Naive thymus-derived CD4-positive, alpha-beta T cell (primary cell): ENCODE measurements around the gene ARHGEF40. TPM values are rescaled to one million over a fixed set of nuclear protein-coding genes. Genes with fewer than 3 reads are reported as not detected.
A peak's percentile ranks its signal among the peaks of the same experiment; 100 is the strongest.

Source experiments
- ATAC-seq: fragments of 150-1000 bp; cut with Tn5 transposase; 2 replicates; pipeline ENCODE4 v1.10.0; 2021; ENCODE audit warnings: mild to moderate bottlenecking, moderate library complexity
- CTCF ChIA-PET: fragments of 350-600 bp; sonication (Branson Sonifier 250); formaldehyde crosslinking; loops from one replicate; lab custom pipeline; 2021; ENCODE audit warnings: antibody characterized with exemption; lab: Charles Lee
- POLR2A ChIA-PET: fragments of 350-600 bp; sonication (Branson Sonifier 250); formaldehyde crosslinking; loops from one replicate; lab custom pipeline; 2021; ENCODE audit warnings: antibody characterized with exemption, inconsistent platforms; lab: Charles Lee
- DNase-seq, 9 donors: peaks; one replicate each; pipeline versions ENCODE4 v3.0.0 to v3.0.0-alpha.2; 2020 to 2022; ENCODE audit warnings: mixed read lengths in 1 of 9
- H3K27ac ChIP-seq: one replicate; pipeline ENCODE4 v1.7.0; 2013; ENCODE audit warnings: mild to moderate bottlenecking, low read depth, low read length, moderate library complexity
- H3K27me3 ChIP-seq, 2 donors: one replicate each; pipeline ENCODE4 v1.7.0; 2013; ENCODE audit warnings: low read length in 2 of 2, mild to moderate bottlenecking in 2 of 2, moderate library complexity in 2 of 2; ENCODE audit not compliant: control insufficient read depth in 2 of 2, insufficient read depth in 2 of 2
- H3K36me3 ChIP-seq, 3 experiments: 1 replicate in 2 of 3; 2 replicates in 1 of 3; pipeline ENCODE4 v1.7.0; 2013; ENCODE audit warnings: low read length in 3 of 3, mild to moderate bottlenecking in 3 of 3, moderate library complexity in 1 of 3; ENCODE audit not compliant: insufficient read depth in 3 of 3, control insufficient read depth in 2 of 3
- H3K4me1 ChIP-seq, 2 donors: one replicate each; pipeline ENCODE4 v1.7.0; 2013; ENCODE audit warnings: low read length in 2 of 2, mild to moderate bottlenecking in 2 of 2, moderate library complexity in 1 of 2; ENCODE audit not compliant: control insufficient read depth in 2 of 2, insufficient read depth in 2 of 2
- H3K4me3 ChIP-seq: 2 replicates; pipeline ENCODE4 v1.7.0; 2013; ENCODE audit warnings: mild to moderate bottlenecking, low read length
- H3K9me3 ChIP-seq, 3 experiments: 1 replicate in 2 of 3; 2 replicates in 1 of 3; pipeline ENCODE4 v1.7.0; 2013; ENCODE audit warnings: low read length in 3 of 3; ENCODE audit not compliant: control insufficient read depth in 2 of 3
- H3K27ac Mint-ChIP-seq, 9 donors: one replicate each; pipeline ENCODE4 v1.8.0; 2020 to 2022; ENCODE audit warnings: mixed read lengths in 9 of 9, mild to moderate bottlenecking in 8 of 9, moderate library complexity in 5 of 9, inconsistent platforms in 2 of 9
- H3K27me3 Mint-ChIP-seq, 5 donors: one replicate each; pipeline ENCODE4 v1.8.0; 2021 to 2022; ENCODE audit warnings: mixed read lengths in 5 of 5, mild to moderate bottlenecking in 1 of 5
- H3K36me3 Mint-ChIP-seq, 5 donors: one replicate each; pipeline ENCODE4 v1.8.0; 2020 to 2022; ENCODE audit warnings: mixed read lengths in 5 of 5, mild to moderate bottlenecking in 3 of 5, inconsistent platforms in 1 of 5
- H3K4me1 Mint-ChIP-seq, 7 donors: one replicate each; pipeline ENCODE4 v1.8.0; 2020 to 2022; ENCODE audit warnings: mixed read lengths in 7 of 7, mild to moderate bottlenecking in 3 of 7, inconsistent platforms in 1 of 7
- H3K4me3 Mint-ChIP-seq, 10 donors: one replicate each; pipeline ENCODE4 v1.8.0; 2020 to 2022; ENCODE audit warnings: mild to moderate bottlenecking in 10 of 10, mixed read lengths in 10 of 10, moderate library complexity in 6 of 10, inconsistent platforms in 2 of 10
- H3K9me3 Mint-ChIP-seq, 11 donors: one replicate each; pipeline ENCODE4 v1.8.0; 2020 to 2022; ENCODE audit warnings: mixed read lengths in 11 of 11, mild to moderate bottlenecking in 4 of 11, inconsistent platforms in 1 of 11, moderate library complexity in 1 of 11
- intact Hi-C, 2 donors: fragments of 100-400 bp; cut with micrococcal nuclease; formaldehyde crosslinking; loops; one replicate each; pipeline ENCODE4 v1.15.1; 2023
- polyA plus RNA-seq, 2 donors: library from polyadenylated mRNA; unstranded; fragments of 300-500 nt; fragmentation: Illumina TruSeq; gene quantifications; one replicate each; pipeline ENCODE4 v1.2.3, GENCODE V29; 2021
- total RNA-seq, 6 experiments: library from RNA in 5 of 6; stranded (reverse) in 5 of 6; gene quantifications; 1 replicate in 5 of 6; 2 replicates in 1 of 6; pipeline ENCODE4 v1.2.3 and lab custom pipeline; 2021 to 2026

The ARHGEF40 gene
- total and polyA plus RNA-seq, 7 experiments from 2014 or later, result 0.11 to 40.5 (median 0.81) TPM; not detected in 2

GRCh38 chr14:21096978-21097635 is 27.0 kb downstream of the ARHGEF40 start:
- Histone ChIP-seq H3K4me3 (no peak overlapping the region), H3K27ac (peak overlapping the region; percentile 68)

DNA sequence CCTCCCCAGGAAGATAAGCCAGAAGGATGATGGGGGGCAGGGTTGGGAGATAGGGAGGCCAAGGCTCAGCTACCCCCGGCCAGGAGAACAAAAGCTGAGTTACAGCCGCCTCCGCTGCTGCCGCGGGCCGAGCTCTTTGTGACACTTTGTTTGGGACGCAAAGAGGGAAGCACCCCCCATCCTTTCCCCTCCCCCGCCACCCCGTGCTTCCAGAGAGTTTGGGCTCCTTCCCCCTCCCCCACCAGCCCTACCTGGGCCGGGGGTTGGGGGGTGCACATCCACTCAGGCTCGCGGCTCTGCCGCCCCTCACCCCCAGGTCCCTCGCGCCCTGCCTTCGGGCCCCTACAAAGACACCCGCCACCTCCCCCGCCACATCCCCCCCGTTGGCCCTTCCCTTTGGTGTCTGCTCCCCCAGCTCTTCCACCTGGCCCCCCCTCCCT is 27.6 kb downstream of the ARHGEF40 start:
- Mint-ChIP-seq H3K36me3 (no peaks in the 10 kb centered on the region), H3K4me1 (peaks cover 10 to 28% (median 26%) of the 10 kb centered on the region in 7 donors), H3K4me3 (peak overlapping the region; percentile 62 to 88 (median 80)), H3K27ac (peak overlapping the region; percentile 71 to 93 (median 87)), H3K27me3 (peaks cover 0 to 33% (median 0%) of the 10 kb centered on the region in 5 donors), H3K9me3 (peaks cover 0 to 6% (median 0%) of the 10 kb centered on the region in 11 donors)
- ChIA-PET POLR2A (interaction anchor here (1.6 to 2.3 kb wide), 3 partner anchors 8 to 83 kb away, joined by 4 to 9 read pairs (median 6); no protein-coding TSS in a partner anchor), CTCF (interaction anchor here (11.3 kb wide), 1 partner anchor 82 kb away, joined by 132 read pairs; no protein-coding TSS in a partner anchor)
- Histone ChIP-seq H3K36me3 (no peaks in the 10 kb centered on the region), H3K27ac (peak overlapping the region; percentile 68), H3K4me1 (peaks cover 0 to 7% of the 10 kb centered on the region in 2 donors), H3K27me3 (peaks cover 0 to 4% of the 10 kb centered on the region in 2 donors), H3K9me3 (no peaks in the 10 kb centered on the region), H3K4me3 (no peak overlapping the region)
- DNase-seq (peak in 2 of 9 donors; percentile 14 to 28), ATAC-seq (no peak)
- intact Hi-C loops, result no loop called here

More at GRCh38 chr14:21096978-21097635, 27.0 kb downstream of the ARHGEF40 start:
- H3K27me3 Mint-ChIP-seq, result peaks cover 0 to 33% (median 0%) of the 10 kb centered on the region in 5 donors
- intact Hi-C loops, result no loop called here
- ChIA-PET POLR2A (interaction anchor here (1.0 to 2.3 kb wide), 4 partner anchors 8 to 82 kb away, joined by 3 to 9 read pairs (median 5); no protein-coding TSS in a partner anchor), CTCF (interaction anchor here (0.6 to 11.3 kb wide), 3 partner anchors 8 to 126 kb away, joined by 3 to 132 read pairs (median 123); no protein-coding TSS in a partner anchor)
- peaks cover 0 to 2% (median 0%) of the 10 kb centered on the region in 5 donors for H3K36me3 Mint-ChIP-seq
- peak overlapping the region; percentile 62 to 88 (median 80) for H3K4me3 Mint-ChIP-seq
- peaks cover 0 to 7% of the 10 kb centered on the region in 2 donors for H3K4me1 ChIP-seq
- no peak for ATAC-seq
- H3K9me3 Mint-ChIP-seq, result peaks cover 0 to 6% (median 0%) of the 10 kb centered on the region in 11 donors
- H3K36me3 ChIP-seq, result no peaks in the 10 kb centered on the region
- peaks cover 10 to 31% (median 27%) of the 10 kb centered on the region in 7 donors for H3K4me1 Mint-ChIP-seq
- peak overlapping the region; percentile 71 to 93 (median 87) for H3K27ac Mint-ChIP-seq
- H3K9me3 ChIP-seq, result no peaks in the 10 kb centered on the region
- DNase-seq, result peak in 2 of 9 donors; percentile 27 to 30
- H3K27me3 ChIP-seq, result peaks cover 0 to 4% of the 10 kb centered on the region in 2 donors

GRCh38 chr14:21098076-21098891 is 28.2 kb downstream of the ARHGEF40 start, which contains the start of gene ZNF219:
Gene ZNF219, minus strand, starts transcription at chr14:21098655. Its CDS starts 5,064 bp downstream, at chr14:21093591.
- Histone ChIP-seq H3K27me3 (peaks cover 0 to 4% of the 10 kb centered on the region in 2 donors), H3K36me3 (no peaks in the 10 kb centered on the region), H3K9me3 (no peaks in the 10 kb centered on the region), H3K4me1 (peaks cover 0 to 11% of the 10 kb centered on the region in 2 donors), H3K27ac (peak within 1 kb of the TSS; percentile 74), H3K4me3 (peak within 1 kb of the TSS; percentile 56)
- intact Hi-C loops, result no loop called here
- DNase-seq (peak in 6 of 9 donors; percentile 11 to 53 (median 26)), ATAC-seq (peak; percentile 69)
- CTCF ChIA-PET, result interaction anchor here (11.3 kb wide), 1 partner anchor 83 kb away, joined by 132 read pairs; no protein-coding TSS in a partner anchor
- Mint-ChIP-seq H3K9me3 (peaks cover 0 to 6% (median 0%) of the 10 kb centered on the region in 11 donors), H3K4me1 (peaks cover 12 to 29% (median 25%) of the 10 kb centered on the region in 7 donors), H3K36me3 (no peaks in the 10 kb centered on the region), H3K27me3 (peaks cover 0 to 30% (median 0%) of the 10 kb centered on the region in 5 donors), H3K4me3 (peak within 1 kb of the TSS; percentile 82 to 94 (median 86)), H3K27ac (peak within 1 kb of the TSS; percentile 73 to 97 (median 90))
- POLR2A ChIA-PET, result interaction anchor here (2.0 kb wide), 1 partner anchor 9 kb away, joined by 9 read pairs; no protein-coding TSS in a partner anchor

DNA sequence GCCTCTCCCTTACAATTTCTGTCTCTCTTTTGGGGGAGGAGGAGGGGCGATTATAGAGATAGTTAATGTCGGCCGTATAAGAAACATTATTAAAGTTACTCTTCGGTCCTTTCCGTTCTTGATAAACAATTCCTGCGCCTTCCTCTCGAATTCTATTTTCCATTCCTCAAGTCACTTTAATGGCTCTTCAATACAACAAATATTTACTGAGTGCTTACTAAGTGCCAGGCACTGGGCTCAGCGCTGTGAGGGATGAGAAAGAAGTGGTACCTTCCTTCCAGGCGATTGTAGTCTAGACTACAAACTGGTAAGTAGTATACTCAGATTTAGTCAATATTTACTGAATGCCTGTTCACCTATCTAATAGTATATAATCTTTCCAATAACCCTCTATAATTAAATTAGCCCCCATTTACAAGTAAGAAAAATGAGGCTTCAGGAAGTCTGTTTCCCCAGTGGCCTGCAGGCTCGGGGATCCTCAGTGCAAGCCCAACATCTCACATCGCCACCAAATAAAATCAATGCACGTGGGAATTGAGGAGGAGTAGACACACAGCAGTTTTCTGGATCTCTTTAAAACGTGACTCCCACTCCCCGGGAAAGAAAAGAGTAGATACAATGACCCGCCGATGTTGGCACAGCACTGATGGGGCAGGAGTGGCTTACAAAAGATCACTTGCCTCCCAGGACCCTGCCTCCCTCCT is 28.9 kb downstream of the ARHGEF40 start:
- peak overlapping the region; percentile 56 for H3K4me3 ChIP-seq
- Mint-ChIP-seq H3K4me3 (peak overlapping the region; percentile 82 to 94 (median 86)), H3K36me3 (peaks cover 0 to 1% (median 0%) of the 10 kb centered on the region in 5 donors), H3K4me1 (peaks cover 16 to 33% (median 29%) of the 10 kb centered on the region in 7 donors), H3K27me3 (peaks cover 0 to 23% (median 0%) of the 10 kb centered on the region in 5 donors), H3K9me3 (peaks cover 0 to 6% (median 0%) of the 10 kb centered on the region in 11 donors), H3K27ac (peak overlapping the region; percentile 73 to 97 (median 90))
- H3K36me3 ChIP-seq, result no peaks in the 10 kb centered on the region
- H3K9me3 ChIP-seq, result no peaks in the 10 kb centered on the region
- H3K27me3 ChIP-seq, result peaks cover 0 to 4% of the 10 kb centered on the region in 2 donors
- H3K27ac ChIP-seq, result peak overlapping the region; percentile 74
- ATAC-seq (no peak), DNase-seq (no peak)
- CTCF ChIA-PET, result no interaction called here
- intact Hi-C loops, result no loop called here
- POLR2A ChIA-PET, result interaction anchor here (1.1 to 2.9 kb wide), 3 partner anchors 10 to 28 kb away, joined by 4 to 12 read pairs (median 9); no protein-coding TSS in a partner anchor
- peaks cover 0 to 13% of the 10 kb centered on the region in 2 donors for H3K4me1 ChIP-seq

DNA sequence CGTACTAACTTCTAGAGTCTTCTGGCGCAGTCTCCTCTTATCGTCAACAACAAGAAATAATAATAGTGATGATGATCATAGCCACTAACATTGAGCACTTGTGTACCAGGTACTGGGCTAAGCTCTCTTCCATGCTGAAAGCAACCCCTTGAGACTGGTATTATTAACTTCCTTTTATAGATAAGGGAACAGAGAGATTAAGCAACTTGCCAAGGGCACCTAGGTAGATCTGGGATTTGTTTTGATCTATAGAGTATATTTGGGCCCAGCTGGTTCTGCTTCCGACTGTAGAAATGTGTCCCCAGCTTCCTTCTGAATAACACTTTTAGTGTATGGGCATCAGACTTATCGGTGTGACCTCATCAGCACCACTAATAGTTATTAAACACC is 29.5 kb downstream of the ARHGEF40 start:
- H3K4me3 Mint-ChIP-seq, result peak overlapping the region; percentile 82 to 94 (median 86)

More for the DNA sequence above, 29.5 kb downstream of the ARHGEF40 start:
- ATAC-seq (no peak), DNase-seq (no peak)
- Histone ChIP-seq H3K27me3 (peaks cover 0 to 4% of the 10 kb centered on the region in 2 donors), H3K4me3 (no peak overlapping the region), H3K9me3 (no peaks in the 10 kb centered on the region), H3K36me3 (no peaks in the 10 kb centered on the region), H3K27ac (no peak overlapping the region), H3K4me1 (peaks cover under 1 to 13% of the 10 kb centered on the region in 2 donors)
- Mint-ChIP-seq H3K27ac (peak overlapping the region in 8 of 9 donors; percentile 83 to 97 (median 90)), H3K9me3 (peaks cover 0 to 6% (median 0%) of the 10 kb centered on the region in 11 donors), H3K4me1 (peaks cover 19 to 35% (median 32%) of the 10 kb centered on the region in 7 donors), H3K36me3 (peaks cover 0 to 1% (median 0%) of the 10 kb centered on the region in 5 donors), H3K27me3 (peaks cover 0 to 22% (median 0%) of the 10 kb centered on the region in 5 donors)
- intact Hi-C loops, result no loop called here
- POLR2A ChIA-PET, result interaction anchor here (1.1 to 2.9 kb wide), 2 partner anchors 12 to 29 kb away, joined by 4 to 12 read pairs; no protein-coding TSS in a partner anchor
- CTCF ChIA-PET, result interaction anchor here (1.3 kb wide), 1 partner anchor 31 kb away, joined by 6 read pairs; no protein-coding TSS in a partner anchor
